HCT116 (cell line): ENCODE results near the gene ISM1.

ENCODE experiments used
- CTCF ChIP-seq, 3 experiments: fragments of 200-600 bp in 1 of 3; sonication (generic) in 1 of 3; IDR thresholded peaks in 2 of 3; conservative IDR thresholded peaks in 1 of 3; 2 replicates each; pipeline ENCODE4 v1.5.1; 2012 to 2017; ENCODE audit warnings: low read depth in 2 of 3, low read length in 2 of 3, antibody characterized with exemption in 1 of 3, borderline replicate concordance in 1 of 3, control low read depth in 1 of 3, mild to moderate bottlenecking in 1 of 3, mixed read lengths in 1 of 3, mixed run types in 1 of 3, moderate library complexity in 1 of 3; ENCODE audit not compliant: insufficient read depth in 1 of 3
- ELF1 ChIP-seq: IDR thresholded peaks from 2 replicates; pipeline ENCODE4 v1.6.1; 2012; ENCODE audit warnings: low read depth, borderline replicate concordance
- EZH2 ChIP-seq: fragments of 200-600 bp; sonication (generic); IDR thresholded peaks from 2 replicates; pipeline ENCODE4 v1.6.1; 2017; ENCODE audit warnings: antibody characterized with exemption, mixed run types
- JUND ChIP-seq: IDR thresholded peaks from 2 replicates; pipeline ENCODE4 v1.6.1; 2012
- POLR2A ChIP-seq: IDR thresholded peaks from 2 replicates; pipeline ENCODE4 v1.7.0; 2011; ENCODE audit warnings: borderline replicate concordance; ENCODE audit not compliant: insufficient read depth, insufficient read length; ENCODE audit errors: extremely low read depth
- ZFX ChIP-seq: fragments of 450-650 bp; IDR thresholded peaks from 2 replicates; pipeline ENCODE4 v1.6.1; 2017

GRCh38 chr20:13297147-13297899, 76.2 kb downstream of the ISM1 start:
- TF ChIP-seq CTCF (IDR thresholded peaks at IDR 0.05 in 2 of 3, conservative IDR thresholded peaks at IDR 0.05 in 1 of 3; ENCODE audit: borderline replicate concordance in 1 of 3, insufficient read depth in 1 of 3, low read depth in 2 of 3, low read length in 2 of 3) = no peak
- TF ChIP-seq POLR2A = no peak
- TF ChIP-seq EZH2 = no peak
- TF ChIP-seq ELF1 = no peak
- TF ChIP-seq ZFX = no peak
- TF ChIP-seq JUND = no peak
